ENCODE data around the gene FDPS.
A peak's percentile ranks its signal among the peaks of the same experiment; 100 is the strongest.

GRCh38 chr1:155322953-155323728, 14.5 kb downstream of the FDPS start:
- TF ChIP-seq POLR2A (IDR thresholded peaks at IDR 0.05; ENCODE audit: borderline replicate concordance, extremely low read depth, insufficient read depth, insufficient read length), result peak; percentile 12
- TF ChIP-seq ZNF274 (IDR thresholded peaks at IDR 0.05; ENCODE audit: low read depth, low read length), result no peak
